Spleen (tissue), 11 donors: ENCODE data around the gene SRP68. TPM values are rescaled to one million over a fixed set of nuclear protein-coding genes. Genes with fewer than 3 reads are reported as not detected.
A peak's percentile ranks its signal among the peaks of the same experiment; 100 is the strongest.

ENCODE experiments used
- DNase-seq: peaks from one replicate; pipeline ENCODE4 v3.0.0-alpha.2; 2020
- H3K27ac ChIP-seq, 8 donors: fragments of 200-600 bp; sonication (generic) in 7 of 8; 1 replicate in 4 of 8; 2 replicates in 4 of 8; pipeline versions ENCODE4 v1.5.0 to v1.8.0; 2016 to 2021; ENCODE audit warnings: inconsistent platforms in 4 of 8, mild to moderate bottlenecking in 4 of 8, moderate library complexity in 1 of 8
- H3K27me3 ChIP-seq, 7 donors: fragments of 200-600 bp; sonication (generic) in 6 of 7; replicated peaks in 1 of 7; 1 replicate in 4 of 7; 2 replicates in 3 of 7; pipeline versions ENCODE4 v1.5.0 to v1.8.0; 2016 to 2021; ENCODE audit warnings: inconsistent platforms in 3 of 7, mild to moderate bottlenecking in 1 of 7
- H3K36me3 ChIP-seq, 6 donors: fragments of 200-600 bp; sonication (generic) in 5 of 6; 1 replicate in 4 of 6; 2 replicates in 2 of 6; pipeline versions ENCODE4 v1.5.0 to v1.8.0; 2016 to 2021; ENCODE audit warnings: inconsistent platforms in 2 of 6
- H3K4me1 ChIP-seq, 6 donors: fragments of 200-600 bp; sonication (generic) in 5 of 6; 1 replicate in 3 of 6; 2 replicates in 3 of 6; pipeline versions ENCODE4 v1.5.0 to v1.8.0; 2016 to 2021; ENCODE audit warnings: inconsistent platforms in 3 of 6
- H3K4me3 ChIP-seq, 8 donors: fragments of 200-600 bp; sonication (generic) in 7 of 8; 1 replicate in 4 of 8; 2 replicates in 4 of 8; pipeline versions ENCODE4 v1.5.0 to v1.8.0; 2016 to 2021; ENCODE audit warnings: inconsistent platforms in 4 of 8, mild to moderate bottlenecking in 4 of 8, moderate library complexity in 2 of 8
- H3K9me3 ChIP-seq, 8 donors: fragments of 200-600 bp; sonication (generic) in 7 of 8; 1 replicate in 4 of 8; 2 replicates in 4 of 8; pipeline versions ENCODE4 v1.5.0 to v1.8.0; 2016 to 2021; ENCODE audit warnings: inconsistent platforms in 4 of 8
- POLR2A ChIP-seq, 3 donors: fragments of 450-650 bp; IDR thresholded peaks; one replicate each; pipeline ENCODE4 v1.5.1; 2017; ENCODE audit warnings: antibody characterized with exemption in 3 of 3, mild to moderate bottlenecking in 1 of 3
- POLR2AphosphoS5 ChIP-seq, 3 donors: sonication (generic); formaldehyde crosslinking; IDR thresholded peaks; one replicate each; pipeline ENCODE4 v1.5.1; 2017; ENCODE audit warnings: antibody characterized with exemption in 3 of 3
- WGBS, 5 donors: extraction: QIAGEN DNeasy Blood & Tissue Kit in 3 of 5; methylation state at CpG; one replicate each; pipeline versions ENCODE4 v1.1.5 to v1.1.7; 2013 to 2018; 5-methylcytosine and 5-hydroxymethylcytosine counted together
- intact Hi-C: fragments of 100-400 bp; cut with DNase I; formaldehyde crosslinking; loops from one replicate; pipeline ENCODE4 v1.15.0; 2023; ENCODE audit warnings: low total_unique reads
- polyA plus RNA-seq, 3 donors: library from polyadenylated mRNA; stranded (reverse); fragments of 200-250 nt; gene quantifications; one replicate each; pipeline ENCODE4 v1.2.1, GENCODE V29; 2013
- total RNA-seq, 7 donors: library from RNA; depleted of rRNA in 3 of 7; stranded (reverse); fragments of >200 nt in 3 of 7; fragmentation: NEBNext Ultra II Directional in 4 of 7; extraction: Animal tissue kit (Norgen Biotek cat#: 25700) in 4 of 7; gene quantifications; one replicate each; pipeline versions ENCODE4 v1.1.0 to v1.2.1, GENCODE V29; 2016 to 2021
- TF ChIP-seq, protein P1 (sequence below), 11 experiments: fragments of 200-600 bp in 7 of 11; fragments of 450-650 bp in 4 of 11; sonication (generic) in 4 of 11; IDR thresholded peaks in 8 of 11; conservative IDR thresholded peaks in 3 of 11; 1 replicate in 7 of 11; 2 replicates in 4 of 11; pipeline versions ENCODE4 v1.4.0 to v1.8.0; 2016 to 2021; ENCODE audit warnings: antibody characterized with exemption in 11 of 11, inconsistent platforms in 4 of 11, mild to moderate bottlenecking in 1 of 11
- donor health status: healthy with polysubstance abuse.
- donor health status: DM: no; HTN: no; CAD: no; lungs with moderate emphysema.
- donor health status: DM: no; HTN: no; CAD: no.
- donor health status: Bipolar disorder and iron deficiency.
- donor health status: healthy.
- donor health status: DM: no; HTN: no; CAD: no.
- donor health status: DM: yes; HTN: yes; CAD: no.

The SRP68 gene
- total and polyA plus RNA-seq, 10 donors: 24.5 to 62.0 (median 49.4) TPM

DNA sequence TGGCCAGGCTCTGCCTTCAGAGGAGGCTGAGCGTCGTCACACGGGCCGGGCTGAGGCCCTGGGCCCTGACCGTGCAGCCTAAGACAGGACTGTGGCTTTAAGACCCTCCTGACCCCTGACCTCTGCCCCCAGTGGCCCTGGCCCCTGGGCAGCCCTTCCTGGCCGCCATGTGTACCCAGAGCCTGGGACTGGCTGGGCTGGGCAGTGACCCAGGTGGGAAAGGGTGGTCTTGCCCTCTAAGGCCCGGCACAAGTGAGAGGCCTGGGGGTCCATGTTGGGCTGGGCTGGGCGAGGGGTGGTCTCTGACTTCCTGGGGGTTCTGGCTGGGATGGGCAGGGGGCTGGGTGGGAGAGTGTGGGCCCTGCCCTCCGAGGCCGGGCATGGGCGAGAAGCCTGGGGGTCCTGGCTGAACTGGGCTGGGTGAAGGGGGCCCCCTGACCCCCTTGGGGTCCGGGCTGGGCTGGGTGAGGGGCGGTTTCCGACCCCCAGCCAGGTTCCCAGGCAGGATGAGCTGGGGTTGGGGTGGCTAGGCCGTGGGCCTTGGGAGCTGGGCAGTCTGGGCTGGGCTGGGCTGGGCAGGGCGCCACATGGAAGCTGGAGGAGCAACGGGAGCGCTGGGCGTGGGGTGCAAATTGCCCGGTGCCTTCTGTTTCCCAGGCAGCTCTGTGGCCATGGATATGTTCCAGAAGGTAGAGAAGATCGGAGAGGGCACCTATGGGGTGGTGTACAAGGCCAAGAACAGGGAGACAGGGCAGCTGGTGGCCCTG lies 71.4 kb downstream of the SRP68 start, which contains the start of gene CDK3:
Gene CDK3 (plus strand): TSS at position 101 of the 767 bp plus-strand sequence. CDS start 571 bp downstream, at position 672.
- WGBS, 5 donors: 88 to 93% (median 91%) methylated on average over 14 to 21 of the region's 21 CpGs
- Histone ChIP-seq H3K4me3 (no peak within 1 kb of the TSS), H3K27me3 (no peaks in the 10 kb centered on the region), H3K27ac (peak within 1 kb of the TSS in 1 of 8 donors; percentile 26), H3K36me3 (peaks cover 0 to 48% (median 2%) of the 10 kb centered on the region in 6 donors), H3K9me3 (no peaks in the 10 kb centered on the region), H3K4me1 (peaks cover 19 to 74% (median 42%) of the 10 kb centered on the region in 6 donors)
- intact Hi-C loops: no loop called here
- TF ChIP-seq POLR2A (IDR thresholded peaks at IDR 0.05): no peak
- TF ChIP-seq, protein P1, sequence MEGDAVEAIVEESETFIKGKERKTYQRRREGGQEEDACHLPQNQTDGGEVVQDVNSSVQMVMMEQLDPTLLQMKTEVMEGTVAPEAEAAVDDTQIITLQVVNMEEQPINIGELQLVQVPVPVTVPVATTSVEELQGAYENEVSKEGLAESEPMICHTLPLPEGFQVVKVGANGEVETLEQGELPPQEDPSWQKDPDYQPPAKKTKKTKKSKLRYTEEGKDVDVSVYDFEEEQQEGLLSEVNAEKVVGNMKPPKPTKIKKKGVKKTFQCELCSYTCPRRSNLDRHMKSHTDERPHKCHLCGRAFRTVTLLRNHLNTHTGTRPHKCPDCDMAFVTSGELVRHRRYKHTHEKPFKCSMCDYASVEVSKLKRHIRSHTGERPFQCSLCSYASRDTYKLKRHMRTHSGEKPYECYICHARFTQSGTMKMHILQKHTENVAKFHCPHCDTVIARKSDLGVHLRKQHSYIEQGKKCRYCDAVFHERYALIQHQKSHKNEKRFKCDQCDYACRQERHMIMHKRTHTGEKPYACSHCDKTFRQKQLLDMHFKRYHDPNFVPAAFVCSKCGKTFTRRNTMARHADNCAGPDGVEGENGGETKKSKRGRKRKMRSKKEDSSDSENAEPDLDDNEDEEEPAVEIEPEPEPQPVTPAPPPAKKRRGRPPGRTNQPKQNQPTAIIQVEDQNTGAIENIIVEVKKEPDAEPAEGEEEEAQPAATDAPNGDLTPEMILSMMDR (IDR thresholded peaks at IDR 0.05 in 8 of 11, conservative IDR thresholded peaks at IDR 0.05 in 3 of 11): peak in 5 of 11 experiments; percentile 2 to 44 (median 37)
- no peak for DNase-seq

DNA sequence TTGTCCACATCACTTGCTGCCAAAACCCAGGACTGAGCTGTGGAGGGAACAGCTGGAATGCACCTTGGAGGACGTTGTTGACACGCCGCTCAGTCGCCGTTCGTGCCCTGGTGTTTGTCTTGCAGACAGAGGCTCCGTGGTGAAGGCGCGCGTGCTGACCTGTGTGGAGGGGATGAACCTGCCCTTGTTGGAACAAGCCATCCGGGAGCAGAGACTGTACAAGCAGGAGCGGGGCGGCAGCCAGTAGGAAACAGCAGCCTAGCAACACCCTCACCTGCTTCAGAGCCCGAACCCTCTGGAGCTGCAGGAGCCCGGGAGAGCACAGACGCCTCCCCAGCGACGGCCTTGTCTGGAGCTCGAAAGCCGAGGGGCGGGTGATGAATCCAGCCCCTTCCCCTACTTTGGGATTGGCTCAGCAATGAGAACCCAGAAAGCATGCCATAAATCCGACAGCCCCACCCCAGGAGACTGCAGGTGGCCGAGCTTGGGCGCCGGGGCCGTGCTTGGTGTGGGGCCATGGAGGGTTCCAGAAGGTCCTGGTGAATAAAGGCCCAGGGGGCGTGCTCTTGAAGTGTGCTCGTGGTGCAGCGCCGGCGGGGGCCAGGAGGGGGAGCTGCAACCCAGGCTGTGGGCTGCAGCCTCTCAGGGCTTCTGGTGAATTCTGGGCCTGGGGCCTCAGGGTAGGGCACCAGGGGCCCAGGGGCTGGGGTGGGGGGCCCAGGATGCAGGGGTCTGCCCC lies 72.1 kb downstream of the SRP68 start:
- peak; percentile 87 for DNase-seq
- no peaks in the 10 kb centered on the region for H3K9me3 ChIP-seq
- H3K4me3 ChIP-seq: no peak overlapping the region
- no peaks in the 10 kb centered on the region for H3K27me3 ChIP-seq
- intact Hi-C loops: no loop called here
- H3K4me1 ChIP-seq: peaks cover 12 to 67% (median 35%) of the 10 kb centered on the region in 6 donors
- peaks cover 0 to 55% (median 2%) of the 10 kb centered on the region in 6 donors for H3K36me3 ChIP-seq
- TF ChIP-seq POLR2AphosphoS5 (IDR thresholded peaks at IDR 0.05) (peak in 1 of 3 donors; percentile 40), POLR2A (IDR thresholded peaks at IDR 0.05) (no peak)
- TF ChIP-seq, protein P1 (IDR thresholded peaks at IDR 0.05 in 8 of 11, conservative IDR thresholded peaks at IDR 0.05 in 3 of 11): peak in 9 of 11 experiments; percentile 33 to 87 (median 73)
- 74 to 81% (median 80%) methylated on average over 29 to 31 of the region's 31 CpGs for WGBS, 5 donors
- peak overlapping the region in 1 of 8 donors; percentile 26 for H3K27ac ChIP-seq

DNA sequence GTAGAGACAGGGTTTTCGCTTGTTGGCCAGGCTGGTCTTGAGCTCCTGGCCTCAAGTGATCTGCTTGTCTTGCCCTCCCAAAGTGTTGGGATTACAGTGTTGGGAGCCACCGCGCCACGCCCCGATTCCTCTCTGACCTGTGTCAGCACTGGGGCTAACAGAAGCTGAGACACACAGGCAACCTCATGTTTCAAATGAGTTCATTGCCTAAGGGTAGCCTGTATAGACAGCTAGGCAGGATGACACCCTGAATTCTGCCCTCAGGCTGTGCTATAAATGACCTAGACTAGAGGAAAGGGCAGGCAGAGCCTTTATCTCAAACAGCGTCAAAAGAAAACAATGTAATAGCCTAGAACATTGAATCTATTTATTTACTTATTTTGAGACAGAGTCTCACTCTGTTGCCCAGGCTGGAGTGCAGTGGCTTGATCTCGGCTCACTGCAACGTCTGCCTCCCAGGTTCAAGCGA lies 74.0 kb downstream of the SRP68 start:
- TF ChIP-seq POLR2AphosphoS5 (IDR thresholded peaks at IDR 0.05): no peak
- no peak for TF ChIP-seq POLR2A (IDR thresholded peaks at IDR 0.05)
- TF ChIP-seq, protein P1 (IDR thresholded peaks at IDR 0.05 in 8 of 11, conservative IDR thresholded peaks at IDR 0.05 in 3 of 11): no peak
- H3K27ac ChIP-seq: peak overlapping the region in 5 of 8 donors; percentile 5 to 70 (median 55)
- intact Hi-C loops: no loop called here

More for the DNA sequence above, 74.0 kb downstream of the SRP68 start:
- Histone ChIP-seq H3K9me3 (no peaks in the 10 kb centered on the region), H3K36me3 (peaks cover 0 to 56% (median 9%) of the 10 kb centered on the region in 6 donors), H3K4me3 (no peak overlapping the region), H3K27me3 (no peaks in the 10 kb centered on the region), H3K4me1 (peaks cover 12 to 48% (median 24%) of the 10 kb centered on the region in 6 donors)
- no peak for DNase-seq
- 90 to 97% (median 95%) methylated on average over 9 of the region's 9 CpGs for WGBS, 5 donors
